ENCODE data around the gene MIA. TPM values are rescaled to one million over a fixed set of nuclear protein-coding genes. Genes with fewer than 3 reads are reported as not detected.
"Not testable (repeated sequence)": the region's sequence is repeated elsewhere in the genome, so short reads cannot be mapped to it uniquely, and the experiment has no call there.

Gene MIA
- total and polyA plus RNA-seq, 2 of the 8 experiments (the other 6 are each of a cell fraction or from before 2014, with no cell fraction given), result not detected

GRCh38 chr19:40810649-40811408 is 35.5 kb downstream of the MIA start:
- DNase-seq (ENCODE audit: low read depth in 1 of 2, low spot score in 2 of 2), result peak in 1 of 2 experiments; percentile 88
- H4K91ac ChIP-seq (replicated peaks; ENCODE audit: insufficient read length, low read length); H4K8ac ChIP-seq (ENCODE audit: extremely low read depth, insufficient read depth, low read length); H3K9me3 ChIP-seq (ENCODE audit: insufficient read depth in 2 of 2, low read depth in 1 of 2, low read length in 1 of 2); H4K5ac ChIP-seq (ENCODE audit: insufficient read length, low read depth, low read length); H2BK15ac ChIP-seq (ENCODE audit: low read length); H3K14ac ChIP-seq (ENCODE audit: insufficient read length); H3K18ac ChIP-seq (ENCODE audit: extremely low read depth, low read length); H3K79me1 ChIP-seq (ENCODE audit: low read depth, low read length); H3K27me3 ChIP-seq (replicated peaks in 1 of 4; ENCODE audit: control insufficient read depth in 3 of 4, extremely low read depth in 1 of 4, insufficient read depth in 3 of 4, low read length in 3 of 4); CTCF ChIA-PET (ENCODE audit: partially characterized antibody); H2BK120ac ChIP-seq (replicated peaks; ENCODE audit: low read depth, low read length); H2AK5ac ChIP-seq (ENCODE audit: low read depth, low read length); H2BK12ac ChIP-seq (ENCODE audit: low read depth, low read length); H3K56ac ChIP-seq (replicated peaks; ENCODE audit: insufficient read length, low read depth, low read length); H2BK5ac ChIP-seq (ENCODE audit: low read depth, low read length); H3K23ac ChIP-seq (ENCODE audit: insufficient read length); H2BK20ac ChIP-seq (ENCODE audit: low read length); H3K4ac ChIP-seq (replicated peaks; ENCODE audit: insufficient read length, low read depth, low read length): not testable (repeated sequence)
- Histone ChIP-seq H3K4me1 (replicated peaks in 1 of 4; ENCODE audit: control insufficient read depth in 3 of 4, insufficient read depth in 4 of 4, low read length in 3 of 4) (peaks cover 6 to 29% (median 15%) of the 10 kb centered on the region in 4 experiments), H3K23me2 (ENCODE audit: low read depth, low read length) (peaks cover 12% of the 10 kb centered on the region; the same call in 1 of the 2 replicates), H3K9ac (replicated peaks in 1 of 4; ENCODE audit: extremely low read depth in 1 of 4, low read depth in 3 of 4, low read length in 3 of 4) (peak overlapping the region in 1 of 4 experiments; percentile 39; a peak in 3 of 7 replicates), H4K20me1 (replicated peaks in 1 of 2; ENCODE audit: control insufficient read depth in 1 of 2, insufficient read depth in 2 of 2, low read length in 2 of 2) (peaks cover 19 to 24% of the 10 kb centered on the region in 2 experiments), H3K4me3 (ENCODE audit: extremely low read depth in 1 of 4, insufficient read depth in 2 of 4, low read depth in 3 of 4, low read length in 4 of 4) (peak overlapping the region; percentile 34 to 65 (median 46)), H3K4me2 (ENCODE audit: insufficient read depth in 1 of 2, low read depth in 2 of 2, low read length in 2 of 2) (peak overlapping the region; percentile 86 to 94), H2AFZ (ENCODE audit: low read length) (0 out of 2 replicates have a peak overlapping the region, but pooled peaks have one; percentile 37), H3K36me3 (ENCODE audit: control insufficient read depth in 2 of 4, insufficient read depth in 4 of 4, low read length in 3 of 4) (peaks cover 3 to 18% (median 13%) of the 10 kb centered on the region in 4 experiments; a peak in 6 of 8 replicates), H3K79me2 (ENCODE audit: control insufficient read depth in 1 of 2, insufficient read depth in 2 of 2, low read length in 2 of 2) (peaks cover 0 to 15% of the 10 kb centered on the region in 2 experiments; a peak in 1 of 4 replicates), H3K27ac (ENCODE audit: low read depth, low read length) (peak overlapping the region; percentile 51; the same call in 1 of the 2 replicates)
- WGBS, 2 experiments (ENCODE audit: extremely low coverage in 1 of 2, insufficient coverage in 1 of 2, insufficient read length in 1 of 2, insufficient replicate concordance in 2 of 2, low coverage in 1 of 2, low lambda C conversion rate in 2 of 2, missing lambda C conversion rate in 1 of 2), result 1% methylated on average over 19 of the region's 65 CpGs; no CpG with 5 or more reads in 1 of the 2 experiments
- POLR2A ChIA-PET (ENCODE audit: partially characterized antibody), result interaction anchor here (0.7 to 2.1 kb wide), 7 partner anchors 9 to 416 kb away, joined by 3 to 11 read pairs (median 5); partner anchors contain the start of genes EGLN2 and RAB4B
- peak; percentile 77 for FAIRE-seq
- TF ChIP-seq TBP (IDR thresholded peaks at IDR 0.05; ENCODE audit: low read depth, low read length), result peak; percentile 25; the same call in 1 of the 2 replicates
- TF ChIP-seq KDM4A (IDR thresholded peaks at IDR 0.05; ENCODE audit: low read depth, low read length, severe bottlenecking), result peak; percentile 54
- TF ChIP-seq POLR2A (IDR thresholded peaks at IDR 0.05; ENCODE audit: control extremely low read depth in 1 of 2, low read depth in 2 of 2, low read length in 2 of 2), result peak in 1 of 2 experiments; percentile 57; a peak in 2 of 3 replicates
- TF ChIP-seq TAF1 (IDR thresholded peaks at IDR 0.05; ENCODE audit: low read depth, low read length), result peak; percentile 20; the same call in 1 of the 2 replicates
- 0 out of 2 replicates have a peak, but pooled peaks have one; percentile 4 for TF ChIP-seq PHF8 (conservative IDR thresholded peaks at IDR 0.05; ENCODE audit: low read depth, low read length)
- TF ChIP-seq MAX (IDR thresholded peaks at IDR 0.05), result peak; percentile 57; the same call in 1 of the 2 replicates
- TF ChIP-seq E2F6 (IDR thresholded peaks at IDR 0.05), result peak; percentile 66

All from H1 (cell line).